NCI-H146 (cell line): Measurements from ENCODE around the gene STX3.
"Not testable (repeated sequence)": the region's sequence is repeated elsewhere in the genome, so short reads cannot be mapped to it uniquely, and the experiment has no call there.

ENCODE experiments used
- DNase-seq: peaks from one replicate; lab custom pipeline; 2025; lab: John Stamatoyannopoulos, UW

Gene STX3

DNA sequence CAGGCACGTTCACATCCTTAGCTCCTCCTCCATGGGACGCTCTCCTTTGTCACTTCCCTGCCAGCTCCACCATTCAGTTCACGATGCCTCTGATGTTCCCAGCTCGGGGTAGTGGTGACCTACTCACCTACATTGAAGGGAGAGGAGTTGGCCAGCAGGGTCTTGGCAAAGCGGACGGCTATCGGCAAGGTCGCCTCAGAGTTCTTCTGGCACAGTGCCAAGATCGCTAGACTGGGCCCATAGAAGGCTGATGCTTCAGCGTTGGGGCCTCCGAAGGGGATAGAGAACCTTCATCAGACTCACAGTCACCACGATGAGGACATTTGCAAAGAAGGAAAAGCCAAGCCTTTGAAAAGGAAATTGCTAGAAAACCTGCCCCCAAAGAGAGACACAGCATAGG is 87.1 kb downstream of the STX3 start:
- no peak for DNase-seq

DNA sequence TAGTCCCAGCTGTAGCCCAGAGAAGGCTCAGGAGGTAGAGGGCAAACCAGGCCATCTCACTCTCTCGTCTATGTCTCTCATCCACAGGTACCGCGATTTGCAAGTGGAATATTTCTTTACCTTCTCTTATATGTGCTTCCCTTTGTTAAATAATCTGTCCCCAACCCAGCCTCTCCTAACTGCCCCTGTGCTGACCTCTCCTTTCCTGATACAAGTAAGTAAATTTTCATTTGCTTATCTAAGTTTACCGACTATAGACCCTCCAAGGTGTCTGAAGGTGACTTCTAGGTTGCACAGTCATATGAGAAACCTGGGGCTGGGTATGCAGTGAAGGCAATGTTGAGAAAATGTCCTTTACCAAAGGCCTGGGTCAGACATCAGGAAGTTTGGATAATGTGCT is 90.2 kb downstream of the STX3 start, which contains the start of gene CBLIF:
Gene CBLIF (minus strand): TSS at position 101 of the 400 bp plus-strand sequence. CDS start 46 bp downstream, at position 55.
- DNase-seq, result no peak

DNA sequence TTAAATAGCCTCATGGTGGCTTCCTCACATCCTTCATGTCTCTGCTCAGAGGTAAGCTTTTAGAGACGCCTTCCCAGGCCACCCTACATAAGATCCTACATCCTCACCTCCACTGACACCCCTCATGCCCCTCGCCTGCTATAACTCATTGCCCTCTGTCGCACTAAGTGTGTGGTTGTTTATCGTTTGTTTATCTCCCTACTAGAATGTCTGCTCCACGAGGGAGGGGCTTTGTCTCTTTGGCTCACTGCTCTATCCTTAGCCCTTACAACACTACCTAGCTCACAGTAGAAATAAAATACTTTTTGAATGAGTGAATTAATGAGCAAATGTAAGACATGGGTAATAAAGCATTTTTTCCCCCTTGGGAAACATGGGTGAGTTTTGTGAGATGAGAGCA is 91.4 kb downstream of the STX3 start:
- DNase-seq, result no peak

DNA sequence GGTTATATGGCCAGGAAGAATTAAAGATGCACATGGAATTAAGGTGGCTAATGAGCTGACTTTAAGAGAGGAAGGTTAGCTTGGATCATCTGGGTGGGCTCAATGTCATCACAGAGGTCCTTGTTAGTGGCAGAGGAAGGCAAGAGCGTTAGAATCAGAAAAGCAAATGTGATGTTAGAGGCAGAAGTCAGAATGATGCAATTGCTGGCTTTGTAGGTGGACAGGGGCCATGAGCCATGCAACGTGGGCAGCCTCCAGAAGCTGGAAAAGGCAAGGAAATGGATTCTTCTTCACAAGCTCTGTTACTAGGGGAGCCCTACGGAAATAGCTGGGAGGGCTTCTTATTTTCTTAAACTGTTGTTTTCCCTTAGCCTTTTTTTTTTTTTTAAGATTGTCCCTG is 92.5 kb downstream of the STX3 start:
- DNase-seq, result no peak

DNA sequence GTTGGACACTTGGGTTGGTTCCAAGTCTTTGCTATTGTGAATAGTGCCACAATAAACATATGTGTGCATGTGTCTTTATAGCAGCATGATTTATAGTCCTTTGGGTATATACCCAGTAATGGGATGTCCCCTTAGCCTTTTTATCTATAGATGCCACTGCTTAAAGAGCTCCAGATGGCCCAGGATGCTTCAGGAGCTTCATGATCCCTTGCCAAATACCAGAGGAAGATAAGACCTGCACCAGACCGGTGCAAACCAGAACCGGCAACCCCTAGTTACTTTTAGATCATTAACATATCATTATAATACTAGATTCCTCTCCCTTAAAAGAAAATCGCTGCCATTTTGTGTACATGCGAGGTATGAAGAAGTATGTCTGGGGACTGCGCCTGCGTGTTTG is 93.3 kb downstream of the STX3 start:
- not testable (repeated sequence) for DNase-seq

- DNase-seq, result no peak
These were observed 94.0 kb downstream of the STX3 start for GRCh38 chr11:59849129-59849528.

DNA sequence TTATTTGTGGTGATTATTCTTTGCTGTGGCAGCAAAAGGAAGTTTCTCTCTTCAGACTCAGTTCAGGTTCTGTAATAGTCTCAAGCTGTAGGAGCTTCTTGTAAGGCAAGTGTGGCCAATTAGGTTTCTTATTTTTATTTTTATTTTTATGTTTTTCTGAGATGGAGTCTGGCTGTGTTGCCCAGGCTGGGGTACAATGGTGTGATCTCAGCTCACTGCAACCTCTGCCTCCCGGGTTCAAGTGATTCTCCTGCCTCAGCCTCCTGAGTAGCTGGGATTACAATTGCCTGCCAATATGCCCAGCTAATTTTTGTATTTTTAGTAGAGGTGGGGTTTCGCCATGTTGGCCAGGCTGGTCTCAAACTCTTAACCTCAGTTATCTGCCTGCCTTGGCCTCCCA is 94.4 kb downstream of the STX3 start:
- DNase-seq, result not testable (repeated sequence)

- not testable (repeated sequence) for DNase-seq
These were observed 96.2 kb downstream of the STX3 start for GRCh38 chr11:59851416-59851815.

DNA sequence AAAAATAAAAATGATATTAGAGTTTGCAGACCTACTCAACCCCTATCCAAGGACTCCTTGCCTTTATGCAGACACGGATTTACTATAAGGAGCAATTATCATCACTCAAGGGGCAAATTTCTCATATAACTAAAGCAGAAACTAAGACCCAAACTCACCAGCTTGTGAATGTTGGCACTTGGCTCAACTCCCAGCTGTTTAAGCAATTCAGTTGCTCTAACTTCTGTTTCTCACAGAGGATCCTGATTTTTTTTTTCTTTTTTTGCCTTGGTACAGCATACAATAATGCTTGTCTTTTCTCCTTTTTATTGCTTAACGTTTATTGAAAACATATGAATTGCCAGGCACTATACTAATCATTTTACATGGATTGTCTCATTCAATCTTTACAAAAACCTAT is 99.7 kb downstream of the STX3 start:
- DNase-seq, result no peak
